ENCODE results near the gene GUCA2A.
A peak's percentile ranks its signal among the peaks of the same experiment; 100 is the strongest.

Gene GUCA2A

DNA sequence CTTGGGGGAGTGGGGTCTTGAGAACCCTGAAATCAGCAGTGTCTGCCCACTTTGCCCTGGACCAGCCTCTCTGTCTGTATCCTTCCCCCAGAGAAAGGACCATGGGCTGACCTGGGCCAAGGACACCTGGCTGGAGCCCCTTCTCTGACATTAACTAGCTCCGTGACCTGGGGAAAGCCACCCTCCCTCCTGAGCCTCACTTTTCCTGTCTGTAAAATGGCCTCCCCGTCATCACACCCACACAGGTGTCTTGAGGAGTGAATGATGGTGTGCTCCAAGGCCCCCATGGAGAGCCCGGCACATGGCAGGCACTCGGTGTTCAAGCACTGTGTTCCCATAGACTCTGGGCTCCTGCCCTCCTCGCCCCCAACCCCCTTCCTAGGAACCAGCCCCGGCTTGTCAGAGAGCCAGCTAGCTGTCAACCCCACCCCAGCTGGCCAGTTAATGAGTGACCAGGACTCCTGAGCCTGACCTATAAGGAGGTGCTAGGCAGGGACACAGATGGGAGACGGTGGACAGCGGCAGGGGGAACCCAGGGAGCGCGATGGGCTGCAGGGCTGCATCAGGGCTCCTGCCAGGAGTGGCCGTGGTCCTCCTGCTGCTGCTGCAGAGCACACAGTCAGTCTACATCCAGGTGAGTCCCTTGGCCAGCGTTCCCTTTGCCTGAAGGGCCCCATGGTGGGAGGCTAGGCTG, 11.5 kb downstream of the GUCA2A start, which contains the start of gene GUCA2B:
Gene GUCA2B (plus strand): TSS at position 504 of the 694 bp plus-strand sequence. CDS start 41 bp downstream, at position 545.
- no peak for TF ChIP-seq ZFX (IDR thresholded peaks at IDR 0.05)
- TF ChIP-seq, protein P1, sequence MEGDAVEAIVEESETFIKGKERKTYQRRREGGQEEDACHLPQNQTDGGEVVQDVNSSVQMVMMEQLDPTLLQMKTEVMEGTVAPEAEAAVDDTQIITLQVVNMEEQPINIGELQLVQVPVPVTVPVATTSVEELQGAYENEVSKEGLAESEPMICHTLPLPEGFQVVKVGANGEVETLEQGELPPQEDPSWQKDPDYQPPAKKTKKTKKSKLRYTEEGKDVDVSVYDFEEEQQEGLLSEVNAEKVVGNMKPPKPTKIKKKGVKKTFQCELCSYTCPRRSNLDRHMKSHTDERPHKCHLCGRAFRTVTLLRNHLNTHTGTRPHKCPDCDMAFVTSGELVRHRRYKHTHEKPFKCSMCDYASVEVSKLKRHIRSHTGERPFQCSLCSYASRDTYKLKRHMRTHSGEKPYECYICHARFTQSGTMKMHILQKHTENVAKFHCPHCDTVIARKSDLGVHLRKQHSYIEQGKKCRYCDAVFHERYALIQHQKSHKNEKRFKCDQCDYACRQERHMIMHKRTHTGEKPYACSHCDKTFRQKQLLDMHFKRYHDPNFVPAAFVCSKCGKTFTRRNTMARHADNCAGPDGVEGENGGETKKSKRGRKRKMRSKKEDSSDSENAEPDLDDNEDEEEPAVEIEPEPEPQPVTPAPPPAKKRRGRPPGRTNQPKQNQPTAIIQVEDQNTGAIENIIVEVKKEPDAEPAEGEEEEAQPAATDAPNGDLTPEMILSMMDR (conservative IDR thresholded peaks at IDR 0.05) = no peak
- no peak within 1 kb of the TSS for H3K27ac ChIP-seq

DNA sequence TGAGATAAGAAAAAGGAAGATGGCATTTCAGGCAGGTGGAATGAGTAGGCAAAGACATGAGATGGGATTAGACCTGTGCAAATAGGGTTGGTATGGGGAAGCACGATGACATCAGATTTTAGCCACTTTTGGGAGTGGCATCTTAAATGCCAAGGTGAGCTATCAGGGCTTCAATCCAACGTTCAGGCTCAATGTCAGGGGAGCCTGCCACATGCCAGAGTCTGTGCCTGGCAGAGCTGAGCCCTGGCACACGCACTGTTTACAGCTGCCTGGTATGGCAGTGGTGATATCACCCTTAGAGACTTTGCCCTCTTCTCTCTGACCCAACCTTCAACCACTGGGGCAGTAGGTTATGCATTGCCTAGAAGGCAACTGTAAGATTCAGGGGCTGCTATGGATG, 12.4 kb downstream of the GUCA2A start:
- H3K27ac ChIP-seq = no peak overlapping the region
- TF ChIP-seq, protein P1 (conservative IDR thresholded peaks at IDR 0.05) = no peak
- no peak for TF ChIP-seq ZFX (IDR thresholded peaks at IDR 0.05)

DNA sequence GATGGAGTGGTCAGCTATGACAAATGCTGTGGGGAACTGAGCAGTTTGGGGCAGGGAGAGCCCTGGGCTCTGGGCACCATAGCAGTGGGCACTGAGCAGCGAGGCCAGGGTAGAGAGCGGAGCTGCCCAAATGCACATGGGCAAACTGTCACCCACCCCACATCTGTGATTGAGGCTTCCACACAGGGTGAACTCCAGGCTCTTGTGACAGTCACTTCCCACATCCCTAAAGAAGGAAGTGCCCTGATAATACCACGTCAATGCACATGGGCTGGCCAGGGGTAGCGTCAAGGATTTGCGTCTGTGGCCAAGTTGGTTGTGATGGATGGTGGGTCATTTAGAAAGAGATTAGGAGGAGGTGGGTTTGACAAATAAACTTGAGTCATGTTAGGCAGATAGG, 13.9 kb downstream of the GUCA2A start:
- TF ChIP-seq, protein P1 (conservative IDR thresholded peaks at IDR 0.05) = no peak
- TF ChIP-seq ZFX (IDR thresholded peaks at IDR 0.05) = no peak

DNA sequence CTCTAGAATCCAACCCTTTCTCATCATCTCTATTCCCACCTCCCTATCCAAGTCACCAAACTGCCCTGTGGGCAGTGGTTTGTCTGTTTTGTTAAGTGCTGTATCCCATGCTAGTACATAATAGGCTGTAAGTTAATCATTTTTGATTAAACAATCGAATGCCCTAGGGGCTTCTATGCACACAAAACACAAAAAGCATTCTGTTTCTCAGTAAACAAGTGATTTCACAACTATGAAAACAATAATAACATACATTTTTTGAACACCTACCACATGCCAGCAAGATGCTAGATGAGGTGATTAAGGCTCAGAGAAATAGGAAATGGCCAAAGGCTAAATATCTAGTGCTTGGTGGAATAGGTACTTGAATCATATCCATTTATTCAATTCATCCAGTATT, 16.4 kb downstream of the GUCA2A start:
- TF ChIP-seq ZFX (IDR thresholded peaks at IDR 0.05) = no peak
- TF ChIP-seq, protein P1 (conservative IDR thresholded peaks at IDR 0.05) = no peak
- no peak overlapping the region for H3K27ac ChIP-seq

More for the DNA sequence above, 13.9 kb downstream of the GUCA2A start:
- no peak overlapping the region for H3K27ac ChIP-seq

DNA sequence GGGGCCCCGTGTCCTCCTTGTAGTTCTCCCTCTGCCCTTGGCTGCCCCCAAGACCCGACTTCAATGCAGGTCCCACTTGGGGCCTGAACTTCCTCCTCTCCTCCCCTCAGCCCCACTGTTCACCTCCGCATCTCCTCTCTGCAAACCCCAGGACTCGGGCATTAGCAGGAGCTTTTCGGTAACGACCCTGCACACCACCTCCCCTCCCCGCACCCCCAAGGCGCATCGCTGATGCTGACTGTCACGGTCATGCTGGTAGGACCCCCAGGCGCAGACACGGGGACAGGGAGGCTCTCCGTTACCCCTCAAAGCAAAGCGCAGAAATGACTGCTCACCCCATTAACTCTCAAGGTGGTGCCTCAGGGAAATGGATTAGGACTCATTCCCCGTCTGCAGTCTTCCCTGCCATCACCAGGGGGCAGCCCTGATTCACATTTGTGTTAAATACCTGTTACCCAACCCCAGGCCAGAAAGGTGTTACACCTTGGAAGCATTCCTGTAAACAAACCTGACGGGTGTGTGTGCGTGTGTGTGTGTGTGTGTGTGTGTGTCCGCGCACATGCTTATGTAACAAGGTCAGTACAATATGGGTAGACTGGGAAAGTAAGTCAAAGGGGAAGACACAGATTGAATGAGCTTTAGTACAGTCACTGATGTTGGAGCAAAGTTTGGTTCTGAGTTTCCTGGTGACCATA, 17.8 kb downstream of the GUCA2A start:
- no peak for TF ChIP-seq ZFX (IDR thresholded peaks at IDR 0.05)
- TF ChIP-seq, protein P1 (conservative IDR thresholded peaks at IDR 0.05) = peak; percentile 94
- H3K27ac ChIP-seq = no peak overlapping the region

DNA sequence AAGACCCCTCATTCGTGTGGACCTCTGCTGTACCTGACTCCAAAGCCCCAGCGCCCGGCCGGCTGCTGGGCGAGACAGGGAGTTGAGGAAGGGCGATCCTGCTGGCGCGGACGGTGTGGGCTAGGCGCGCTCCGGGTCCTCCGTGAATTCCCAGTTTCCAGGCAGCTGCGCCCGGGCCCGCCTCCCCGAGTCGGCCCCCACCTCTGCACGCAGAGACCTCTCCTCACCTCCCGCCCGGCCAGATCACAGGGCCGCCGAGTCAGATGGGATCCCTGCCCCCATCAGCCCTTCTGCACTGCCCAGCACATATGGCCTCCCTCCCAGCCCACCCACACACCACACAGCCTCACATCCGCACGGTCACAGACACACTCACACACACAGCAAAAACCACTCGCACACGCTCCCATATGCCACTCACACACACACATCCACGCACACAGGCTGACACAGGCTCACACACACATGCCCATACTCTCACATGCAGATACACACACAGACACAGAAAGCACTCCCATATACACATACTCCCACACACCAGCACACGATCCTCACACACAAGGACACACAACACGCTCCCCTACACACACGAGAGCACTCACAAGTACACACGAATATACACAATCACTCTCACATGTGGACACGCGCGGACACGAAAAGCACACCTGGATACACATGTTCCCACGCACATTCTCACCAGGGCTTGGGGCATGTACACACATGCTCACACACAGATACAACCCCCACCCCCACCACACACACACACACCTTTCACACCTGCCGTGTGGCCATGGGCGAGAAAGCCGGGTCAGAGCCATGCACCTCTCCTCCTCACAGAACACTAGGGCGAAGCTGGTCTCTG, 18.6 kb downstream of the GUCA2A start:
- H3K27ac ChIP-seq = no peak overlapping the region
- no peak for TF ChIP-seq ZFX (IDR thresholded peaks at IDR 0.05)
- TF ChIP-seq, protein P1 (conservative IDR thresholded peaks at IDR 0.05) = no peak
